ENCODE data around the gene MEGF6. TPM values are rescaled to one million over a fixed set of nuclear protein-coding genes. Genes with fewer than 3 reads are reported as not detected.

MEGF6 gene
- total and polyA plus RNA-seq, 2 of the 8 experiments (the other 6 are each of a cell fraction or from before 2014, with no cell fraction given): 4.1 to 14.8 TPM

DNA sequence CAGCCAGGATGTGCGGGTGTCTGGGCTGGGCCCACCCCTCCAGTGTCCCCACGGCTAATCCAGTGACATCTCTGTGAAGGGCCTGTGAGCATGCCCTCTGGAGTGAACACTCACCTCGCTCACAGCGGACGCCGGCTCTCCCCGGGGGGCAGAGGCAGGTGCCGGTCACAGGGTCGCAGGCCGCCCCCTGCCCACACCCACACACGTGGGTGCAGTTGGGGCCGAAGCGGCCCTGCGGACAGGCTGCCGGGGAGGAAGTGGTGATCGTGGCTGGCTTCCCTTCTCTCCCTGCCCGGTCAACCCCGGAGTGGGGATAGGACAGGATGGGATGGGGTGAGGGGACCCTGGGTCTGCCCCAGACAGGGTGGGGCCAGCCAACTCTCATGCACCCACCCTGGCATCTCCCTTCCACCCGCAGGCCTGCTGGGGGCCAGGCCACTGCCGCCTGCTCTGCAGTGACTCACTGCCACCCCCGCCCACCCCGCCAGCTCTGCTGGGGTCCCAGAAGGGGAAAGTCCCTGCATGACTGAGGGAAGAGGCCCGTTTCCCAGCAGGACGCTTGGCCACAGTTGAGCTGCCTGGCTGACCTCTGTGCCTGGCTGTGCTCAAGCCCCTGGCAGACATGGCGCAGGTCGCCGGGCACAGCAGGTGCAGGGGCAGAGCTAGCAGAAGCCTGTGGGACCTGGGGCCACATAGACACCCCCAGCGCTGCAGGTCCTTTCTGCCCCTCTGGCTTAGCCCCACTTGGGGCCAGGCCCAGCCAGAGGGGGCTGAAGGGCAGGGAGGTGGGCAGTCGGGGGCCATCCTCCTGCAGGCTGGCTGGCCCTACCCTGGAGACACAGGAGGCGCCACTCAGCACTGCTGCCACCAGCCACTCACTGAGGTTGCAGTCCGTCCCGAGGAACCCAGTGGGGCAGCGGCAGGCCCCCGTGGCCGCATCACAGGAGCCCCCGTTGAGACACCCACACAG is 115.2 kb downstream of the MEGF6 start:
- DNase-seq (ENCODE audit: low read depth in 1 of 2, low spot score in 2 of 2): no peak
- ChIA-PET CTCF (ENCODE audit: partially characterized antibody) (interaction anchor here (0.9 to 2.4 kb wide), 5 partner anchors 22 to 199 kb away, joined by 3 to 9 read pairs (median 5); no protein-coding TSS in a partner anchor), POLR2A (ENCODE audit: partially characterized antibody) (interaction anchor here (0.9 to 1.3 kb wide), 2 partner anchors 24 to 123 kb away, joined by 3 to 4 read pairs; no protein-coding TSS in a partner anchor)
- H3K18ac ChIP-seq (ENCODE audit: extremely low read depth, low read length): no peak overlapping the region
- no peak overlapping the region for H3K4ac ChIP-seq (replicated peaks; ENCODE audit: insufficient read length, low read depth, low read length)
- no peak overlapping the region for H3K27ac ChIP-seq (ENCODE audit: low read depth, low read length)
- no peak overlapping the region for H2BK12ac ChIP-seq (ENCODE audit: low read depth, low read length)
- TF ChIP-seq BACH1 (IDR thresholded peaks at IDR 0.05; ENCODE audit: low read length) (no peak), HDAC6 (IDR thresholded peaks at IDR 0.05; ENCODE audit: low read depth, low read length) (no peak), TBP (IDR thresholded peaks at IDR 0.05; ENCODE audit: low read depth, low read length) (no peak), BCL11A (IDR thresholded peaks at IDR 0.05; ENCODE audit: low read depth in 2 of 2, low read length in 2 of 2) (no peak), CREB1 (IDR thresholded peaks at IDR 0.05) (no peak)
- TF ChIP-seq, protein P1, sequence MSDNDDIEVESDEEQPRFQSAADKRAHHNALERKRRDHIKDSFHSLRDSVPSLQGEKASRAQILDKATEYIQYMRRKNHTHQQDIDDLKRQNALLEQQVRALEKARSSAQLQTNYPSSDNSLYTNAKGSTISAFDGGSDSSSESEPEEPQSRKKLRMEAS (IDR thresholded peaks at IDR 0.05): no peak
- H3K79me2 ChIP-seq (ENCODE audit: control insufficient read depth in 1 of 2, insufficient read depth in 2 of 2, low read length in 2 of 2): no peaks in the 10 kb centered on the region
- no peak overlapping the region for H4K91ac ChIP-seq (replicated peaks; ENCODE audit: insufficient read length, low read length)
- H2BK20ac ChIP-seq (ENCODE audit: low read length): no peak overlapping the region
- H4K5ac ChIP-seq (ENCODE audit: insufficient read length, low read depth, low read length): no peak overlapping the region
- no peak overlapping the region for H2BK120ac ChIP-seq (replicated peaks; ENCODE audit: low read depth, low read length)
- FAIRE-seq: no peak
- H3K56ac ChIP-seq (replicated peaks; ENCODE audit: insufficient read length, low read depth, low read length): no peak overlapping the region
- no peak overlapping the region for H2BK5ac ChIP-seq (ENCODE audit: low read depth, low read length)
- H3K27me3 ChIP-seq (replicated peaks in 1 of 4; ENCODE audit: control insufficient read depth in 3 of 4, extremely low read depth in 1 of 4, insufficient read depth in 3 of 4, low read length in 3 of 4): no peaks in the 10 kb centered on the region
- H2BK15ac ChIP-seq (ENCODE audit: low read length): no peak overlapping the region
- 85% methylated on average over 34 of the region's 36 CpGs; no CpG with 5 or more reads in 1 of the 2 experiments for WGBS, 2 experiments (ENCODE audit: extremely low coverage in 1 of 2, insufficient coverage in 1 of 2, insufficient read length in 1 of 2, insufficient replicate concordance in 2 of 2, low coverage in 1 of 2, low lambda C conversion rate in 2 of 2, missing lambda C conversion rate in 1 of 2)
- H4K20me1 ChIP-seq (replicated peaks in 1 of 2; ENCODE audit: control insufficient read depth in 1 of 2, insufficient read depth in 2 of 2, low read length in 2 of 2): peaks cover 2 to 8% of the 10 kb centered on the region in 2 experiments
- no peaks in the 10 kb centered on the region for H3K79me1 ChIP-seq (ENCODE audit: low read depth, low read length)
- H3K9ac ChIP-seq (replicated peaks in 1 of 4; ENCODE audit: extremely low read depth in 1 of 4, low read depth in 3 of 4, low read length in 3 of 4): no peak overlapping the region
- H3K23ac ChIP-seq (ENCODE audit: insufficient read length): no peak overlapping the region
- H3K36me3 ChIP-seq (ENCODE audit: control insufficient read depth in 2 of 4, insufficient read depth in 4 of 4, low read length in 3 of 4): no peaks in the 10 kb centered on the region; a peak in 2 of 8 replicates
- no peak overlapping the region for H3K4me2 ChIP-seq (ENCODE audit: insufficient read depth in 1 of 2, low read depth in 2 of 2, low read length in 2 of 2)
- peaks cover 0 to 4% (median 0%) of the 10 kb centered on the region in 4 experiments; a peak in 2 of 7 replicates for H3K4me1 ChIP-seq (replicated peaks in 1 of 4; ENCODE audit: control insufficient read depth in 3 of 4, insufficient read depth in 4 of 4, low read length in 3 of 4)
- no peak overlapping the region for H2AFZ ChIP-seq (ENCODE audit: low read length)
- no peak overlapping the region; the same call in 1 of the 2 replicates for H4K8ac ChIP-seq (ENCODE audit: extremely low read depth, insufficient read depth, low read length)
- H3K9me3 ChIP-seq (ENCODE audit: insufficient read depth in 2 of 2, low read depth in 1 of 2, low read length in 1 of 2): no peaks in the 10 kb centered on the region
- H2AK5ac ChIP-seq (ENCODE audit: low read depth, low read length): no peak overlapping the region
- no peaks in the 10 kb centered on the region for H3K23me2 ChIP-seq (ENCODE audit: low read depth, low read length)
- no peak overlapping the region for H3K4me3 ChIP-seq (ENCODE audit: extremely low read depth in 1 of 4, insufficient read depth in 2 of 4, low read depth in 3 of 4, low read length in 4 of 4)
- no peak overlapping the region for H3K14ac ChIP-seq (ENCODE audit: insufficient read length)

Measured in H1 (cell line).